GM06990 (cell line): ENCODE data around the gene ST6GALNAC6.

Source experiments
- DNase-seq: peaks from one replicate; pipeline ENCODE4 v3.0.0-alpha.2; 2011; ENCODE audit not compliant: insufficient read length; ENCODE audit errors: extremely low read depth
- H3K27me3 ChIP-seq: replicated peaks from 2 replicates; pipeline ENCODE4 v1.6.0; 2011; ENCODE audit warnings: low read length; ENCODE audit not compliant: control insufficient read depth, insufficient read depth
- H3K36me3 ChIP-seq: 2 replicates; pipeline ENCODE4 v1.5.1; 2011; ENCODE audit warnings: low read length; ENCODE audit not compliant: control insufficient read depth, insufficient read depth
- H3K4me3 ChIP-seq: replicated peaks from 2 replicates; pipeline ENCODE4 v1.5.1; 2011; ENCODE audit warnings: low read depth, mild to moderate bottlenecking, control low read depth, low read length
- CTCF ChIP-seq: IDR thresholded peaks from 2 replicates; pipeline ENCODE4 v1.5.1; 2011; ENCODE audit warnings: low read length, control low read depth, mild to moderate bottlenecking, inconsistent platforms; ENCODE audit not compliant: insufficient read depth, poor library complexity, severe bottlenecking

ST6GALNAC6 gene

GRCh38 chr9:127892831-127893230 is 6.6 kb downstream of the ST6GALNAC6 start:
- H3K4me3 ChIP-seq: no peak overlapping the region
- no peak for DNase-seq
- no peaks in the 10 kb centered on the region for H3K27me3 ChIP-seq
- peaks cover 36% of the 10 kb centered on the region for H3K36me3 ChIP-seq
- TF ChIP-seq CTCF: no peak

- H3K36me3 ChIP-seq: peaks cover 33% of the 10 kb centered on the region
- H3K27me3 ChIP-seq: no peaks in the 10 kb centered on the region
- no peak overlapping the region for H3K4me3 ChIP-seq
- no peak for TF ChIP-seq CTCF
- no peak for DNase-seq
Observed at GRCh38 chr9:127890053-127890452, 9.3 kb downstream of the ST6GALNAC6 start.

- DNase-seq: no peak
- Histone ChIP-seq H3K4me3 (no peak overlapping the region), H3K27me3 (no peaks in the 10 kb centered on the region), H3K36me3 (peaks cover 14% of the 10 kb centered on the region)
- no peak for TF ChIP-seq CTCF
Observed at GRCh38 chr9:127887792-127888191, 11.6 kb downstream of the ST6GALNAC6 start.

- no peaks in the 10 kb centered on the region for H3K27me3 ChIP-seq
- no peak for TF ChIP-seq CTCF
- H3K36me3 ChIP-seq: peaks cover 12% of the 10 kb centered on the region
- H3K4me3 ChIP-seq: no peak overlapping the region
- peak; percentile 8 for DNase-seq
Observed at GRCh38 chr9:127886401-127886972, 12.9 kb downstream of the ST6GALNAC6 start.

- no peak for TF ChIP-seq CTCF
- H3K27me3 ChIP-seq: no peaks in the 10 kb centered on the region
- no peak overlapping the region for H3K4me3 ChIP-seq
- no peak for DNase-seq
- peaks cover 12% of the 10 kb centered on the region for H3K36me3 ChIP-seq
Observed at GRCh38 chr9:127885508-127886281, 13.7 kb downstream of the ST6GALNAC6 start.
